ENCODE results near the gene ASTN2.

The ASTN2 gene

DNA sequence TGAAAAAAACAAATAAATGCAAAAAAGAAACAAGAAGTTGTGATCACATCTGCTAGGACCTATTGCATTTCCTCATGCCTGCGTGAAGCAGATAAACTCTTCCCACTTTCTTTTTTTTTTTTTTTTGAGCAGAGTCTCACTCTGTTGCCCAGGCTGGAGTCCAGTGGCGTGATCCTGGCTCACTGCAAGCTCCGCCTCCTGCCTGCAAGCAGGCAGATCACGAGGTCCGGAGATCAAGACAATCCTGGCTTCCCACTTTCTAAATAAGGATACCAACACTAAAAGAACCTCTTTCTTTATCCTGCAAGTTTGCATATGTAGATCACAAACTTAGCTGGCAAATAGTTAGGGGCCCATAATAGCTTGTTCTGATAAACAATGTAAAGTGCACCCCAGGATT is 128.6 kb downstream of the ASTN2 start:
- TF ChIP-seq CTCF (IDR thresholded peaks at IDR 0.05; ENCODE audit: low read length) = no peak
- TF ChIP-seq EZH2phosphoT487 (IDR thresholded peaks at IDR 0.05; ENCODE audit: low read length) = no peak
- TF ChIP-seq EZH2 (optimal IDR thresholded peaks at IDR 0.05; ENCODE audit: low read depth, low read length) = no peak
- H3K9me3 ChIP-seq (replicated peaks; ENCODE audit: insufficient read depth, low read length) = no peaks in the 10 kb centered on the region
- no peak for DNase-seq
- H3F3A ChIP-seq (ENCODE audit: insufficient read depth, low read length) = no peaks in the 10 kb centered on the region
- no peaks in the 10 kb centered on the region for H3K9me2 ChIP-seq (replicated peaks; ENCODE audit: insufficient read depth, low read length)
- H3K79me2 ChIP-seq (ENCODE audit: low read length) = no peaks in the 10 kb centered on the region
- no peaks in the 10 kb centered on the region for H3K27me3 ChIP-seq (replicated peaks; ENCODE audit: insufficient read depth, low read length)
- H3K9ac ChIP-seq (ENCODE audit: low read length) = no peak overlapping the region
- H2AFZ ChIP-seq (ENCODE audit: low read length) = no peak overlapping the region
- H3K4me2 ChIP-seq (ENCODE audit: low read depth, low read length) = no peak overlapping the region
- no peak overlapping the region for H3K4me3 ChIP-seq (ENCODE audit: low read length)
- H4K20me1 ChIP-seq (ENCODE audit: insufficient read depth, low read length) = no peaks in the 10 kb centered on the region
- H3K36me3 ChIP-seq (replicated peaks; ENCODE audit: insufficient read depth, low read length) = no peaks in the 10 kb centered on the region
- no peak overlapping the region for H3K27ac ChIP-seq (ENCODE audit: low read length)
- H3K4me1 ChIP-seq (ENCODE audit: low read length) = no peaks in the 10 kb centered on the region

DNA sequence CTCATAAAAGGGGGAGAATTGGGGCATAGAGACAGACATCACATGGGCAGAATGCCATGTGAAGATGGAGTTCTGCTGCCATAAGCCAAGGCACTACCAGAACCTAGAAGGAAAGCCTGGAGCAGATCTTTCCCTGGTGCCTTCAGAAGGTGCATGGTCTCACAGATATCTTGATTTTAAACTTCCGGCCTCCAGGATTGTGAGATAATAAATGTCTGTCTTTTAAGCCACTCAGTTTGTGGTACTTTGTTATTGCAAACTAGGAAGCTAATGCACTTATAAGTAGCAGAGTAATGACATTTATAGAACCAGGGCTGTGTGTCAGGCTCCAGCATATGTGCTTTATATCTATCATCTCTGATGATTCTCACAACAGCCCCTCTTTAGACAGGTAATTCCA is 130.4 kb downstream of the ASTN2 start:
- H2AFZ ChIP-seq (ENCODE audit: low read length) = no peak overlapping the region
- H3K9ac ChIP-seq (ENCODE audit: low read length) = no peak overlapping the region
- no peak overlapping the region for H3K27ac ChIP-seq (ENCODE audit: low read length)
- no peak for TF ChIP-seq EZH2 (optimal IDR thresholded peaks at IDR 0.05; ENCODE audit: low read depth, low read length)
- no peak overlapping the region for H3K4me3 ChIP-seq (ENCODE audit: low read length)
- no peaks in the 10 kb centered on the region for H3K9me2 ChIP-seq (replicated peaks; ENCODE audit: insufficient read depth, low read length)
- H3K4me1 ChIP-seq (ENCODE audit: low read length) = no peaks in the 10 kb centered on the region
- no peak overlapping the region for H3K4me2 ChIP-seq (ENCODE audit: low read depth, low read length)
- no peaks in the 10 kb centered on the region for H3K9me3 ChIP-seq (replicated peaks; ENCODE audit: insufficient read depth, low read length)
- no peak for DNase-seq
- H3K36me3 ChIP-seq (replicated peaks; ENCODE audit: insufficient read depth, low read length) = no peaks in the 10 kb centered on the region
- H4K20me1 ChIP-seq (ENCODE audit: insufficient read depth, low read length) = no peaks in the 10 kb centered on the region
- no peaks in the 10 kb centered on the region for H3K79me2 ChIP-seq (ENCODE audit: low read length)
- no peaks in the 10 kb centered on the region for H3F3A ChIP-seq (ENCODE audit: insufficient read depth, low read length)
- H3K27me3 ChIP-seq (replicated peaks; ENCODE audit: insufficient read depth, low read length) = no peaks in the 10 kb centered on the region

DNA sequence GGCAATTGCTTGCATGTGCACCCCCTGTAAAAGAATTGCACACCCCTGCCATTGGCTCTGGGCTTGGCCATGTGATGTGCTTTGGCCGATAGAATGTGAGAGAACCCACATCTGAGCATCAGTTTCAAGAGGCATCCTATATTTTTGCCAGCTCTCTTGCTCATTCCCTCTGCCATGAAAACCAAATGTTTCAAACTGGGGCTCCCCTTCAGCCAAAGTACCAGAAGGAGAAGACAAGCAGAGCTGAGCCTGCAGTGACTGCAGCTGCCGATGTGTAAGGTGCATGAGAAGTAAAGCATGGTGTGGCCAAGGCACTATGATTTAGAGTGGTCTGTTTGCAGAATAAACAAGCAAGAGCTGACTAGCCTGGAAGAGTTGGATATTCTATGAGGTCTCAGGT is 132.3 kb downstream of the ASTN2 start:
- Histone ChIP-seq H3K4me2 (ENCODE audit: low read depth, low read length) (no peak overlapping the region), H3K27me3 (replicated peaks; ENCODE audit: insufficient read depth, low read length) (no peaks in the 10 kb centered on the region), H3K9me2 (replicated peaks; ENCODE audit: insufficient read depth, low read length) (no peaks in the 10 kb centered on the region), H2AFZ (ENCODE audit: low read length) (no peak overlapping the region), H3K4me3 (ENCODE audit: low read length) (no peak overlapping the region), H3K9me3 (replicated peaks; ENCODE audit: insufficient read depth, low read length) (no peaks in the 10 kb centered on the region), H4K20me1 (ENCODE audit: insufficient read depth, low read length) (no peaks in the 10 kb centered on the region), H3K27ac (ENCODE audit: low read length) (no peak overlapping the region), H3K36me3 (replicated peaks; ENCODE audit: insufficient read depth, low read length) (no peaks in the 10 kb centered on the region), H3F3A (ENCODE audit: insufficient read depth, low read length) (no peaks in the 10 kb centered on the region), H3K4me1 (ENCODE audit: low read length) (no peaks in the 10 kb centered on the region), H3K79me2 (ENCODE audit: low read length) (no peaks in the 10 kb centered on the region), H3K9ac (ENCODE audit: low read length) (no peak overlapping the region)
- TF ChIP-seq CTCF (IDR thresholded peaks at IDR 0.05; ENCODE audit: low read length) = no peak
- no peak for TF ChIP-seq EZH2 (optimal IDR thresholded peaks at IDR 0.05; ENCODE audit: low read depth, low read length)
- no peak for TF ChIP-seq EZH2phosphoT487 (IDR thresholded peaks at IDR 0.05; ENCODE audit: low read length)
- DNase-seq = no peak

- Histone ChIP-seq H2AFZ (ENCODE audit: low read length) (no peak overlapping the region), H3K9ac (ENCODE audit: low read length) (no peak overlapping the region), H3K36me3 (replicated peaks; ENCODE audit: insufficient read depth, low read length) (no peaks in the 10 kb centered on the region), H3K9me3 (replicated peaks; ENCODE audit: insufficient read depth, low read length) (no peaks in the 10 kb centered on the region), H3K79me2 (ENCODE audit: low read length) (no peaks in the 10 kb centered on the region), H3F3A (ENCODE audit: insufficient read depth, low read length) (no peaks in the 10 kb centered on the region), H3K4me3 (ENCODE audit: low read length) (no peak overlapping the region), H4K20me1 (ENCODE audit: insufficient read depth, low read length) (no peaks in the 10 kb centered on the region), H3K4me1 (ENCODE audit: low read length) (no peaks in the 10 kb centered on the region), H3K4me2 (ENCODE audit: low read depth, low read length) (no peak overlapping the region), H3K9me2 (replicated peaks; ENCODE audit: insufficient read depth, low read length) (no peaks in the 10 kb centered on the region), H3K27ac (ENCODE audit: low read length) (no peak overlapping the region), H3K27me3 (replicated peaks; ENCODE audit: insufficient read depth, low read length) (no peaks in the 10 kb centered on the region)
- TF ChIP-seq EZH2 (optimal IDR thresholded peaks at IDR 0.05; ENCODE audit: low read depth, low read length) (no peak), CTCF (IDR thresholded peaks at IDR 0.05; ENCODE audit: low read length) (no peak), EZH2phosphoT487 (IDR thresholded peaks at IDR 0.05; ENCODE audit: low read length) (no peak)
- no peak for DNase-seq
Observed at GRCh38 chr9:117278471-117279035, 136.3 kb downstream of the ASTN2 start.

All from MM.1S (cell line).